Pancreas (tissue), 10 donors: ENCODE data around the gene EIF4E1B. TPM values are rescaled to one million over a fixed set of nuclear protein-coding genes. Genes with fewer than 3 reads are reported as not detected.

Experiments used
- ATAC-seq, 4 donors: fragments of 200-7000 bp; cut with Tn5 transposase; one replicate each; pipeline versions ENCODE4 v1.8.0 to v1.9.1; 2020; ENCODE audit warnings: mild to moderate bottlenecking in 4 of 4, moderate library complexity in 4 of 4
- DNase-seq, 6 donors: peaks; one replicate each; pipeline ENCODE4 v3.0.0-alpha.2; 2020
- FAIRE-seq: peaks from 2 replicates; lab custom pipeline; 2012; peaks lifted over from hg19 to GRCh38; lab: Jason Lieb, UNC
- H3K27ac ChIP-seq, 4 donors: fragments of 200-600 bp; sonication (generic); 1 replicate in 3 of 4; 2 replicates in 1 of 4; pipeline versions ENCODE4 v1.5.0 to v1.8.0; 2020
- H3K27me3 ChIP-seq, 4 donors: fragments of 200-600 bp; one replicate each; pipeline ENCODE4 v1.8.0; 2021
- H3K36me3 ChIP-seq, 3 donors: fragments of 200-600 bp; sonication (generic) in 1 of 3; one replicate each; pipeline versions ENCODE4 v1.5.0 to v1.8.0; 2020 to 2021
- H3K4me1 ChIP-seq, 3 donors: fragments of 200-600 bp; one replicate each; pipeline ENCODE4 v1.8.0; 2021
- H3K4me3 ChIP-seq, 4 donors: fragments of 200-600 bp; sonication (generic) in 2 of 4; one replicate each; pipeline versions ENCODE4 v1.5.0 to v1.8.0; 2020 to 2021
- H3K9me3 ChIP-seq, 4 donors: fragments of 200-600 bp; one replicate each; pipeline ENCODE4 v1.8.0; 2021
- WGBS, 2 donors: extraction: QIAGEN DNeasy Blood & Tissue Kit; methylation state at CpG; one replicate each; pipeline ENCODE4 v1.1.7; 2013; 5-methylcytosine and 5-hydroxymethylcytosine counted together
- intact Hi-C, 3 donors: fragments of 100-400 bp; cut with DNase I; formaldehyde crosslinking; loops; one replicate each; pipeline versions ENCODE4 v1.11.1 to v1.14.2; 2022
- polyA plus RNA-seq, 2 donors: library from polyadenylated mRNA; stranded (reverse); fragments of 200-250 nt; gene quantifications; one replicate each; pipeline ENCODE4 v1.2.3, GENCODE V29; 2013
- total RNA-seq, 6 donors: library from RNA; stranded (reverse); fragmentation: NEBNext Ultra II Directional in 4 of 6; extraction: Animal tissue kit (Norgen Biotek cat#: 25700) in 4 of 6; gene quantifications; one replicate each; pipeline versions ENCODE4 v1.2.1 to v1.2.4, GENCODE V29; 2021 to 2023
- TF ChIP-seq, protein P1 (sequence below), 4 donors: fragments of 200-600 bp; sonication (generic) in 3 of 4; IDR thresholded peaks; one replicate each; pipeline versions ENCODE4 v1.5.0 to v1.8.0; 2021; ENCODE audit warnings: antibody characterized with exemption in 4 of 4
- donor health status: healthy with polysubstance abuse.
- donor health status: DM: no; HTN: no; CAD: no; lungs with moderate emphysema.
- donor health status: DM: no; HTN: no; CAD: no.
- donor health status: control.
- donor health status: control.
- donor health status: Bipolar disorder and iron deficiency.
- donor health status: DM: yes; HTN: yes; CAD: no.
- donor health status: DM: no; HTN: no; CAD: no.
- donor health status: DM: no; HTN: no; CAD: no.
- donor health status: DM: yes; HTN: yes; CAD: no.

The EIF4E1B gene
- total and polyA plus RNA-seq, 8 donors, result 0.04 to 1.5 (median 0.30) TPM; not detected in 5

DNA sequence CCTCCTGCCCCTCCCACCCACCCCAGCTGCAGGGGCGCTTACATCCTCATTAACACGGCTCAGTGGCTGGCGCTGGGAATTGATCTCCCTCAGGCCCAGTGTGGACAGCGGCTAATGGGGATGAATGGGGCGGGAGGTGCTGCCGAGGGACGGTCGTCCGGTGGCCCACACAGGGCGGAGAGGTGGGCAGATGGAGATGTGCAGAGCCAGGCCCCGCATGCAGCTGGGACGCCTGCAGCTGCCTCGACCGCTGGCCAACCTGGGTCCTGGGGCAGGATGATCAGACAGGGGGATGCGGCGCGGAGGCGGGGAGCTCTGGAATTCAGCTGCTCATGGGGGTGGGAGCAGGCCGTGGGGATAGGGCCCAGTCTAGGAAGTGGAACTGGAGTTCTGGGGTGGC lies 34.4 kb downstream of the EIF4E1B start:
- FAIRE-seq (no peak), DNase-seq (peak in 1 of 6 donors; percentile 62), ATAC-seq (no peak)
- H3K4me3 ChIP-seq, result no peak overlapping the region
- no peaks in the 10 kb centered on the region for H3K27me3 ChIP-seq
- TF ChIP-seq, protein P1, sequence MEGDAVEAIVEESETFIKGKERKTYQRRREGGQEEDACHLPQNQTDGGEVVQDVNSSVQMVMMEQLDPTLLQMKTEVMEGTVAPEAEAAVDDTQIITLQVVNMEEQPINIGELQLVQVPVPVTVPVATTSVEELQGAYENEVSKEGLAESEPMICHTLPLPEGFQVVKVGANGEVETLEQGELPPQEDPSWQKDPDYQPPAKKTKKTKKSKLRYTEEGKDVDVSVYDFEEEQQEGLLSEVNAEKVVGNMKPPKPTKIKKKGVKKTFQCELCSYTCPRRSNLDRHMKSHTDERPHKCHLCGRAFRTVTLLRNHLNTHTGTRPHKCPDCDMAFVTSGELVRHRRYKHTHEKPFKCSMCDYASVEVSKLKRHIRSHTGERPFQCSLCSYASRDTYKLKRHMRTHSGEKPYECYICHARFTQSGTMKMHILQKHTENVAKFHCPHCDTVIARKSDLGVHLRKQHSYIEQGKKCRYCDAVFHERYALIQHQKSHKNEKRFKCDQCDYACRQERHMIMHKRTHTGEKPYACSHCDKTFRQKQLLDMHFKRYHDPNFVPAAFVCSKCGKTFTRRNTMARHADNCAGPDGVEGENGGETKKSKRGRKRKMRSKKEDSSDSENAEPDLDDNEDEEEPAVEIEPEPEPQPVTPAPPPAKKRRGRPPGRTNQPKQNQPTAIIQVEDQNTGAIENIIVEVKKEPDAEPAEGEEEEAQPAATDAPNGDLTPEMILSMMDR (IDR thresholded peaks at IDR 0.05), result no peak
- no peaks in the 10 kb centered on the region for H3K4me1 ChIP-seq
- no peaks in the 10 kb centered on the region for H3K9me3 ChIP-seq
- no peak overlapping the region for H3K27ac ChIP-seq
- intact Hi-C loops, result loop anchor here in 2 of 3 donors (10.0 kb wide), 2 partner anchors 290 to 430 kb away; no protein-coding TSS in a partner anchor
- 21 to 25% methylated on average over 19 of the region's 19 CpGs for WGBS, 2 donors
- no peaks in the 10 kb centered on the region for H3K36me3 ChIP-seq

DNA sequence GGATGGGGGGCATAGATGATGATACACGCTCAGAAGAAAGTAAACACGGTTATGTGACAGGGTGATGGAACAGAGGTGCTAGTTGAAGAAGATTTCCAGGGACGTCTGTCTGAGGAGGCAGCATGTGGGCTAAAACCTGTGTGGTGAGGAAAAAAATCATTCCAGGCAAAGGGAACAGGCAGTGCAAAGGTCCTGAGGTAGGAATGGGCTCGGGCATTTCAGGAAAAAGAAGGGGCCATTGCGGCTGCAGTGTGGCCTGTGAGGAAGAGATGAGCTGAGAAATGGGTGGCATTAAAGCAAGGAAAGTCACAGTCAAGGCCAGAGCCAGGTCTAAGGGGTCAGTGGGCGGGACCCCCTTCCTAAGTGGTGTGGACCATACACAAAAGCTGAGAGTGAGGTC lies 35.0 kb downstream of the EIF4E1B start:
- DNase-seq, result no peak
- intact Hi-C loops, result loop anchor here in 2 of 3 donors (10.0 kb wide), 2 partner anchors 289 to 429 kb away; no protein-coding TSS in a partner anchor
- TF ChIP-seq, protein P1 (IDR thresholded peaks at IDR 0.05), result no peak
- Histone ChIP-seq H3K4me1 (no peaks in the 10 kb centered on the region), H3K9me3 (no peaks in the 10 kb centered on the region), H3K27me3 (no peaks in the 10 kb centered on the region), H3K36me3 (no peaks in the 10 kb centered on the region), H3K4me3 (no peak overlapping the region), H3K27ac (no peak overlapping the region)
- 70 to 74% methylated on average over 6 of the region's 6 CpGs for WGBS, 2 donors
- no peak for FAIRE-seq
- no peak for ATAC-seq

DNA sequence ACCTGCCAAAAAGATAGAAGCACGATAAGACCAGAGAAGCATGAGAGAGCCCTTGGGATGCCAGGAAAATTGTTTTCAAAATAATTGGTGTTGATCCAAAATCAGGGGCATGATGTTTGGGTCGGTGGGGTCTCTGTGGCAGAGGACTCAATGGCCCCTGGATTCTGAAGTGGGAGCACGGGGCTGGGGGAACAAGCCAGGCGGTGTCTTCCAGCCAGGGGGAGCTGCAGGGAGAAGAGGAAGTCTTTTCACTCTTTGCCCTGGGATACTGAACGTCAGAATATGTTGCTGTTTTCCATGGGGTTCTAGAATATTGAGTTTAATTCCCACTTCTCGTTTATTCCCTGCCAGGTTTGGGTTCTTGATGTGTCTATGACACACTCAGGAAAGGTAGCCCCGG lies 37.2 kb downstream of the EIF4E1B start:
- H3K4me1 ChIP-seq, result no peaks in the 10 kb centered on the region
- no peaks in the 10 kb centered on the region for H3K36me3 ChIP-seq
- TF ChIP-seq, protein P1 (IDR thresholded peaks at IDR 0.05), result no peak
- ATAC-seq (no peak), DNase-seq (no peak), FAIRE-seq (no peak)
- no peaks in the 10 kb centered on the region for H3K9me3 ChIP-seq
- no peak overlapping the region for H3K27ac ChIP-seq
- WGBS, 2 donors, result 51 to 52% methylated on average over 7 of the region's 7 CpGs
- no peak overlapping the region for H3K4me3 ChIP-seq
- no peaks in the 10 kb centered on the region for H3K27me3 ChIP-seq
- intact Hi-C loops, result loop anchor here in 2 of 3 donors (10.0 kb wide), 2 partner anchors 287 to 427 kb away; no protein-coding TSS in a partner anchor

DNA sequence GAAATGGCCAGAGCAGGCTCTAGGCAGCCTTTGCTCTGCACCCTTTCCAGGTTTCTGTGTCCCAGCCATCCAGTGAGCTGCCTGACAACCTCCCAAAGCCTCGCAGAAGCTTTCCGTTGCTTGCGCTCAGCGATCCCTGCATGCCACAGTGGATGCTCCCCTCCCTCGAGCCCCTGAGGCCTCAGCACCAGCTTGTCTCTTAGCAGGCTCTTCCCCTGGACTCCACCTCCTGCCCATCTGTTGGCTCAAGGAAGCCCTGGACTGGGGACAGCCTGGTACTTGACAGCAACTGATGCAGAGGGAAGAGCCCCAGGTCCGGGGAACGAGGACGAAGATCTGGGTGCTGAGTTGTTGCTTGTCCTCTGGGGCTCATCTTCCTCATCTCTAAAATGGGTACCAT lies 40.0 kb downstream of the EIF4E1B start:
- TF ChIP-seq, protein P1 (IDR thresholded peaks at IDR 0.05), result no peak
- no peak for FAIRE-seq
- Histone ChIP-seq H3K4me3 (no peak overlapping the region), H3K27me3 (no peaks in the 10 kb centered on the region), H3K4me1 (no peaks in the 10 kb centered on the region), H3K36me3 (no peaks in the 10 kb centered on the region), H3K27ac (no peak overlapping the region), H3K9me3 (no peaks in the 10 kb centered on the region)
- intact Hi-C loops, result no loop called here
- 68 to 70% methylated on average over 8 of the region's 8 CpGs for WGBS, 2 donors
- DNase-seq, result no peak
- no peak for ATAC-seq

DNA sequence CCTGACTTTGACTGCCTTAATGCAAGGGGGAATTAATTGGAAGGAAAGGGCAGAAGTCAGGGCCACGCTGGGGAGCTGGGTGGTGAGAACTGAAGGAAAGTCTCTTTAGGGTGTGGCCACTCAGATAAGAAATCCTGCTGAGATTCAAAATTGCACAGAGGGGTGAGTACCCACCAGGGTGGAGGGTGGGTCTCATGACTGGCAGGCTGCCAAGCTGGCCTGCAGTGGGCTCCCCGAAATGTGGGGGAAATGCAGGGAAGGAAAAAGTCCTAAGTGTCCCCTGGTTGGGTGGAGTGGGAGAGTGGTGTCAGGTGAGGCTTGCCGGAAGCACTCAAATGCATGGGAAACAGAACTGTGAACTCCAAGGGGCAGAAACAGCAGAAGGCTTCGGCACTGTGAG lies 40.9 kb downstream of the EIF4E1B start:
- TF ChIP-seq, protein P1 (IDR thresholded peaks at IDR 0.05), result no peak
- 69 to 73% methylated on average over 4 of the region's 4 CpGs for WGBS, 2 donors
- Histone ChIP-seq H3K27ac (no peak overlapping the region), H3K4me1 (no peaks in the 10 kb centered on the region), H3K27me3 (no peaks in the 10 kb centered on the region), H3K36me3 (no peaks in the 10 kb centered on the region), H3K4me3 (no peak overlapping the region), H3K9me3 (no peaks in the 10 kb centered on the region)
- intact Hi-C loops, result no loop called here
- DNase-seq (no peak), FAIRE-seq (no peak), ATAC-seq (no peak)
